Urothelium cell line (cell line): ENCODE results near the gene SLC9A1.

Experiments used
- DNase-seq: peaks from one replicate; pipeline ENCODE4 v3.0.0; 2011; ENCODE audit warnings: low spot score, mixed read lengths
- FAIRE-seq: peaks from 2 replicates; lab custom pipeline; 2011; peaks lifted over from hg19 to GRCh38; lab: Jason Lieb, UNC

Gene SLC9A1

GRCh38 chr1:27152004-27152828, 2.7 kb downstream of the SLC9A1 start:
- DNase-seq (no peak), FAIRE-seq (no peak)

GRCh38 chr1:27150641-27151040, 4.3 kb downstream of the SLC9A1 start:
- DNase-seq: no peak
- no peak for FAIRE-seq

GRCh38 chr1:27150183-27150582, 4.7 kb downstream of the SLC9A1 start:
- DNase-seq (no peak), FAIRE-seq (no peak)

- FAIRE-seq (no peak), DNase-seq (no peak)
Measured at GRCh38 chr1:27149762-27150113, 5.2 kb downstream of the SLC9A1 start.

GRCh38 chr1:27149084-27149761, 5.7 kb downstream of the SLC9A1 start:
- DNase-seq (no peak), FAIRE-seq (no peak)

GRCh38 chr1:27148591-27148990, 6.3 kb downstream of the SLC9A1 start:
- DNase-seq (no peak), FAIRE-seq (no peak)

GRCh38 chr1:27147842-27148518, 6.9 kb downstream of the SLC9A1 start:
- FAIRE-seq (no peak), DNase-seq (no peak)

GRCh38 chr1:27145934-27146354, 9.0 kb downstream of the SLC9A1 start:
- FAIRE-seq: no peak
- DNase-seq: no peak

- no peak for FAIRE-seq
- no peak for DNase-seq
Measured at GRCh38 chr1:27144920-27145661, 9.8 kb downstream of the SLC9A1 start.

GRCh38 chr1:27144049-27144748, 10.7 kb downstream of the SLC9A1 start:
- no peak for FAIRE-seq

GRCh38 chr1:27143401-27143800, 11.5 kb downstream of the SLC9A1 start:
- DNase-seq (no peak), FAIRE-seq (no peak)

More at GRCh38 chr1:27144049-27144748, 10.7 kb downstream of the SLC9A1 start:
- DNase-seq: no peak

GRCh38 chr1:27142464-27142863, 12.5 kb downstream of the SLC9A1 start:
- FAIRE-seq (no peak), DNase-seq (no peak)

GRCh38 chr1:27141266-27142003, 13.5 kb downstream of the SLC9A1 start:
- no peak for DNase-seq
- FAIRE-seq: peak; percentile 35

- FAIRE-seq (no peak), DNase-seq (no peak)
Measured at GRCh38 chr1:27139980-27140379, 14.9 kb downstream of the SLC9A1 start.

GRCh38 chr1:27138927-27139326, 16.0 kb downstream of the SLC9A1 start:
- FAIRE-seq (no peak), DNase-seq (no peak)

GRCh38 chr1:27138368-27138767, 16.6 kb downstream of the SLC9A1 start:
- FAIRE-seq: no peak
- no peak for DNase-seq

GRCh38 chr1:27137544-27138075, 17.3 kb downstream of the SLC9A1 start:
- FAIRE-seq (no peak), DNase-seq (no peak)

- no peak for DNase-seq
- no peak for FAIRE-seq
Measured at GRCh38 chr1:27136998-27137542, 17.9 kb downstream of the SLC9A1 start.

GRCh38 chr1:27136236-27136551, 18.7 kb downstream of the SLC9A1 start:
- DNase-seq: no peak
- FAIRE-seq: no peak
